HG02840 (cell line): ENCODE data around the gene TLE5.
A peak's percentile ranks its signal among the peaks of the same experiment; 100 is the strongest.
"Not testable (repeated sequence)": the region's sequence is repeated elsewhere in the genome, so short reads cannot be mapped to it uniquely, and the experiment has no call there.

ENCODE experiments used
- ATAC-seq: cut with Tn5 transposase; IDR thresholded peaks from one replicate; pipeline ENCODE4 v1.9.1; 2021; ENCODE audit warnings: mild to moderate bottlenecking, moderate library complexity, moderate number of reproducible peaks; ENCODE audit not compliant: unreplicated experiment, low FRiP score

The TLE5 gene

DNA sequence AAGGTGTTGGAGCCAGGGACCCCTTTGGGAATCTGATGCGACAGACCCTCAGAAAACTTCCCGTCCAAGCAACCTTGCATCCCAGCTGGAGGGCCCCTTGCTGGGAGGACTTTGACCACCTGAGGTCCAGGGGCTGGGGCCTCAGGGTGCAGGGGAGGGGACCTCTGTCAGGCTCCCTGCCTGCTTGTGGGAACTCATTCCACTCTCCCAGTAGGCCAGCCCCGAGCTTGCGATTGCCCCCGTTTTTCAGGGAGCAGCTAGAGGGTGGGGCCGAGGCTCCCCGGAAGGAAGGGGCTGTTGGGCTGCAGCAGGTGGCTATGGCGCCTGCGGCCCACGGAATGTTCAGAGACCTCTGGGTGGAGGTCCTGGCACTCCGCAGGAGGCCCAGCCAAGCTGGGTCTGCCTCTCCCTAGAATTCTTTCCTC, 34.6 kb upstream of the TLE5 start:
- no peak for ATAC-seq

- ATAC-seq, result no peak
These were observed 34.1 kb upstream of the TLE5 start for GRCh38 chr19:3096267-3096901.

GRCh38 chr19:3095441-3096191, 33.3 kb upstream of the TLE5 start:
- no peak for ATAC-seq

GRCh38 chr19:3094601-3095440, 32.5 kb upstream of the TLE5 start:
- peak; percentile 24 for ATAC-seq

- not testable (repeated sequence) for ATAC-seq
These were observed 27.1 kb upstream of the TLE5 start for GRCh38 chr19:3089299-3089855.

DNA sequence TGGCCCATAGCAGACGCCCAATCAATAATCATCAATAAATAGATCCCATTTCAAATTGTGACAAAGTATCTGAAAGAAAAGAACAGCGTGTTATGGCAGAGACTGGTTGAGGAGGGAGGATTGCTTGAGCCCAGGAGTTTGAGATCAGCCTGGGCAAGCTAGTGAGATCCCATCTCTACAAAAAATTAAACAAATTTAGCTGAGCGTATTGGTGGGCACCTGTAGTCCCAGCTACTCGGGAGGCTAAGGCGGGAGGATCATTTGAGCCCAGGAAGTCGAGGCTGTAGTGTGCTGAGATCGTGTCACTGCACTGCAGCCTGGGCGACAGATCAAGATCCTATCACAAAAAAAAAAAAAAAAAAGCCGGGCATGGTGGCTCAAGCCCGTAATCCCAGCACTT, 25.5 kb upstream of the TLE5 start:
- ATAC-seq, result no peak

DNA sequence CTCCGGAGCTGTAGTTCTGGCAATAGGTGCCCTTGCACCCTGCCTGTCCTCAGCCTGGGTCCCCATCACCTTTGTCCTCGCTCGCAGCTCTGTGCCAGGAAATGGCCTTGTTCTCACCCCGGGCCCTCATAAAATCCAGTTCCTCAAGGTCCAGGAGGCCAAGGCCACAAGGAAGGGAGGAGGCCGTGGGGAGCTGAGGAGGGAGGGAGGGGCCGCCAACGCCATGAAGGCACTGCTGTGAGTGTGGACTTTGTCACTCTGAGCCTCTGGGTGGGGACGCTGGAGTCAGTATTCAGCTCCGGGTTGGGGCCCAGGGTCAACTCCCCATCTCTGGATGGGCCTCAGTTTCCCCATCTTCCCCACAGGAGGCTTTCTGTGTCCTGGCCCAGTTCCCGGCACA, 22.6 kb upstream of the TLE5 start:
- ATAC-seq, result no peak

DNA sequence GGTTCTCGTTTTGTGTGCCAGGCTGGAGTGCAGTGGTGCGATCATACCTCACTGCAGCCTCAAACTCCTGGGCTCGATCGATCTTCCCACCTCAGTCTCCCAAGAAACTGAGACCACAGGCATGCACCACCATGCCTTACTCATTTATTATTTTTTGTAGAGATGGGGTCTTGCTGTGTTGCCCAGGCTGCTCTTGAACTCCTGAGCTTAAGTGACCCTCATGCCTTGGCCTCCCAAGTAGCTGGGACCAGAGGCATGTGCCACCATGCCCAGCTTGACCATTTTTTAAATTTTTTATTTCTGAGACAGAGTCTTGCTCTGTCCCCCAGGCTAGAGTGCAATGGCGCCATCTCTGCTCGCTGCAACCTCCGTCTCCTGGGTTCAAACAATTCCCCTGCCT, 21.7 kb upstream of the TLE5 start:
- ATAC-seq, result no peak

DNA sequence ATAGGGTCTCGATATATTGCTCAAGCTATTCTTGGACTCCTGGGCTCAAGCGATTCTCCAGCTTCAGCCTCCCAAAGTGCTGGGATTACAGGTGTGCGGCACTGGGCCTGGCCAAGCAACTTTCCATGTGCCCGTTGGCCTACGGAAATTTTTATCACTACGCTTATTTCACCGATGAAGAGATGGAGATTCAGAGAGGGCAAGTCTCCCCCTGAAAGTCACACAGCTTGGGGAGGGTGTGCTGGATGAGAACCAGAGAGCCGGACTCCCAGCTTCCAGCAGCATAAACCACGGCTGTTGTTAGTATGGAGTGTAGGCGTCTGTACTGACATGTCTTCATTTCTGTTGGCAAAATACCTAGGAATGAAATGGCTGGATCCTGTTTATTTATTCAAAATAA, 20.0 kb upstream of the TLE5 start:
- no peak for ATAC-seq

- ATAC-seq, result no peak
These were observed 18.0 kb upstream of the TLE5 start for GRCh38 chr19:3080286-3080685.

GRCh38 chr19:3079578-3079977, 17.3 kb upstream of the TLE5 start:
- ATAC-seq, result no peak

DNA sequence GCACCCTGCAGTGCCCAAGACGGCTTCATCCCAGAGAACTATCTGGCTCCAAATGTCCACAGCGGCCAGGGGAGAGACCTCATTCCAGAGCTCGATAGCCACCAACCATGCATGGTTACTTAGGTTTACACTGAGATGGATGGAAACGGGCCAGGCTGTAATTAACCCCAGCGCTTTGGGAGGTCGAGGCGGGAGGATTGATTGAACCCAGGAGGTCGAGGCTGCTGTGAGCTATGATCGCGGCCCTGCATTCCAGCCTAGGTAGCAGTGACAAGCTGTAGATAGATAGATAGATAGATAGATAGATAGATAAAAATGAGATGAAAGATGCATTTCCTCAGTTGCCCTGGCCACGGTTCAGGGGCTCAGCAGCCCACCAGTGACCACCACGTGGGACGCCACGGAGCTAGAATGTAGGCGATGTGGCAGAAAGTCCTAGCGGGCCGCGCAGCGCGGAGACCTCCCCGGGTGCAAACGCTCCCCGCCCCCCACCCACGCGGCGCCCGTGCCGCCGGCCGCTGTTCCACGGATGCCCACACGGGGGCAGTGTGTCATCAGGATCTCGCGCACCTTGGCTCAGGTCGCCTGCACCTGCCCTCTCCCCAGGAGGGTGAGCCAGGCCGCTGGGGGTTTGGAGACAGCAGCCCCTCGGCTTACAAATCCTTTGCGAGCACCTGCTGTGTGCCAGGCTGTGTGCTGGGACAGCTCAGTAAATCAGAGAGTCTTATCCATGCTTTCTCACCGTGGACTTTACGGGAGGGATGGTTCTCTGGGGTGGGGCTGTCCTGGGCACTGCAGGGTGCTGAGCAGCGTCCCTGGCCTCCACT, 13.5 kb upstream of the TLE5 start:
- no peak for ATAC-seq

- ATAC-seq, result no peak
These were observed 11.8 kb upstream of the TLE5 start for GRCh38 chr19:3073931-3074595.

- no peak for ATAC-seq
These were observed 10.9 kb upstream of the TLE5 start for GRCh38 chr19:3073159-3073563.

DNA sequence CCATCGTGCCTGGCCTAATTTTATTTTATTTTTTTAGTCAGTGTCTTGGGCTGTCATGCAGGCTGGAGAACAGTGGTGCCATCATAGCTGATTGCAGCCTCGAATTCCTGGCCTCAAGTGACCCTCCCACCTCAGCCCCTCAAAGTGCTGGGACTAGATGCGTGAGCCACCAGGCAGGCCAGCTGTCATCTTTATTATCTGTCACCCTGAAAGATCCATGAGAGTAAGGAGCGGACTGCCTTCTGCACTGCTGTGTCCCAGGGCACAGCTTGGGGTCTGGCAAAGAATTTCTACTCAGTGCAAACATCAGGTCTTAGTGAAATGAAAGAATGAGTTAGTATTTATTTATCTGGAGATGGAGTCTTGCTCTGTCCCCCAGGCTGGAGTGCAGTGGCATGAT, 9.5 kb upstream of the TLE5 start:
- ATAC-seq, result no peak

- ATAC-seq, result no peak
These were observed 5.8 kb upstream of the TLE5 start for GRCh38 chr19:3068071-3068470.

DNA sequence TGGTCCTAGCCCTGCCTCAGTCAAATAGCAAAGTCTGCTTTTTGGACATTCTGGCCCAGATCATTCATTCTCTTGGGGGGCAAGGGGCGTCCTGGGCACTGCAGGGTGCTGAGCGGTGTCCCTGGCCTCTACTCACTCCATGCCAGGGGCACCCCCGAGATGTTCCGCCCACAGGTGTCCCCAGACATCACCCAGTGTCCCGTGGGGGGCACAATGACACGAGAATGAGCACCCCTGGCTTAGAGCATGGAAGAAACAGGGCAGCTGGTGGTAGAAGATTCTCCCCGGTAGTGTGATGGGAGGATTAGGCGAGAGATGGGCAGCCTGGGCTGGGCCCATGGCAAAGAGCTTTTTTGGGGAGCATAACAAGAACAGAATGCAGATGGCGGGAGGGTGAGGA, 5.3 kb upstream of the TLE5 start:
- ATAC-seq, result no peak

DNA sequence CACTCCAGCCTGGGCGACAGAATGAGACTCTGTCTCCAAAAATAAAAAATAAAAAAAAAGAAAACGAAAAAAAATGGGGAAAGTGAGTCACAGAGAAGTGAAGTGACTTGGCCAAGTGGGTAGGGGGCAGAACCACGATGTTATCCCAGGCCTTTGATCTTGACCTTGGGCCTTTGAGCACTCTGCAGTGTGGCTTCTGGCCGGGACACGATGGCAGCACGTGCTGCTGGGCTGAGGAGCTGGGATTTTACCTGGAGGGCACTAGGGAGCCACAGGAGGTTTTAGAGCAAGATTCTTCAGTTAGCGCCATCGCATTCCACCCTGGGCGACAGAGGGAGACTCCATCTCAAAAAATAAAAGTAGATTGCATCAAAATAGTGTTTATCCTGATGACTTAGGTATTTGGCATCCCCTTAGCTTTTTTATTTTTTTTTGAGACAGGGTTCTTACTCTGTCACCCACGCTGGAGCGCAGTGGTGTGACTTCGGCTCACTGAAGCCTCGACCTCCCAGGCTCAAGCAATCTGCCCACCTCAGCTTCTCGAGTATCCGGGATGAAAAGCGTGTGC, 4.3 kb upstream of the TLE5 start:
- ATAC-seq, result no peak

GRCh38 chr19:3065675-3066357, 3.5 kb upstream of the TLE5 start:
- ATAC-seq, result peak; percentile 50
